HG03280 (cell line): ENCODE measurements around the gene CTBP1.
"Not testable (repeated sequence)": the region's sequence is repeated elsewhere in the genome, so short reads cannot be mapped to it uniquely, and the experiment has no call there.

Experiments
- ATAC-seq: cut with Tn5 transposase; IDR thresholded peaks from one replicate; pipeline ENCODE4 v1.9.1; 2021; ENCODE audit warnings: mild to moderate bottlenecking, moderate library complexity; ENCODE audit not compliant: unreplicated experiment

Gene CTBP1

DNA sequence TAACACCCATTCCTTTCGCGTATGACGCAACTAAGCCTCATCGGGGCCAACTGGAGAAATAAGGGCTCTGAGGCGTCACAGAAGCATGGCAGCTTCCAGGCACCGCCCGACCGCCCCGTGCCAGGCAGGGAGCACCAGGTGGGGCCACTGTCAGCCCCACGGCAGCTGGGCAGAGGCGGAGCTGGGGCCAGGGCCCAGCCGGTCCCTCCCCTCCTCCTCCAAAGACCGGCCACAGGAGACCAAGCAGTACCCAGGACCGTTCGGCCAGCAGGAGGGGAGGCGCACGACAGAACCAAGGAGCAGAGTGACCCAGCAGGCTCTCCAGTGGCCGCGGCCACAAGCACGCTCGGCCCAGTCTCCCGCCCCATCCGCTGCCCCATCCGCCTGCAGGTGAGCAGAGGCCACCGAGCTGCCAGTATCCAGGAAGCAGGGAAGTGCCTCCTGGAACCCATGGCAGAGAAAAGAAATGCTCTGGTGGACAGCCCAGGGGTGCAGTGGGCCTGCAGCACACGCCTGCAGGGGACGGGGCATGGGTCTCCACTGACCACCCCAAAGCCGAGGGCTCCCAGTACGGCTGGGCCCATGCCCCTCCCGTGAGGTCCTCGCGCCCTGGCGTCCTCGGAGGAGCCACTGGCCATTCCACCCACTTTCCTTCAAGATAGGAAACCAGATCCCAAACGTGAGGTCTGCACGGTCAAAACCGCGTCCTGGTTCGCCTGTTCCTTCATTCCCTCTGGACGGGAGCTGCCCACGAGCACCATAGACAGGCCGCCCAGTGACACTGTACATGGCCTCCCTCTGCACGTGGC, 9.6 kb downstream of the CTBP1 start:
- no peak for ATAC-seq

GRCh38 chr4:1238676-1239000, 10.3 kb downstream of the CTBP1 start:
- no peak for ATAC-seq

DNA sequence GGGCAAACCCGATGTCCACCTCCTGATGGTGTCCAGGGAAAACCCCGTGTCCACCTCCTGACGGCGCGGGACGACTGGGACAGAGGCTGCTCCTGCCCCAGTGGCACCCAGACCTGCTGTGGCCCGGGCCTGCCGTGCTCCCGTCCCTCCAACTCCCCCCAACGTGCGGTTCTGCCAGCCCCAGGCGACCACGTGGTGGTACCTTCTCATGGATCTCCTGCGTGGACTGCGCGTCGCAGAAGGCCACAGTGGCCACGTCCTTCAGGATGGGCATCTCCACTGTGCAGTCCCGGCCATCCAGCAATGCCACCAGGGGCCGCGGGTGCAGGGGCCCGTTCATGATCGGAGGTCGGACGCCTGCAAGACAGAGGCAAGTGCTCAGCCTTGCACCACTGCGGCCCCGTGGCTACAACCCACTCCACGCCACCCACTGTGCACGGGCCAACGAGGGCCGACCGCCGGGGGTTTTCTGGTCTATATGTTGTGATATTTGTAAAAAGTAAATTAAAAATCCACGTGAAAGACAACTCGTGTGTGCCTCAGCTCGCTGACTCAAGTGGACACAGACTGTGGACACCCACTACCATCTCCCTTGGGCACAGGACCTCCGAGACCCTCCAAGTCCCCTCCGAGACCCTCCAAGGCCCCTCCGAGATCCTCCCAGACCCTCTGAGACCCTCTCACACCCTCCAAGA, 10.8 kb downstream of the CTBP1 start:
- no peak for ATAC-seq

- not testable (repeated sequence) for ATAC-seq
Observed at GRCh38 chr4:1237261-1237660, 11.7 kb downstream of the CTBP1 start.

- not testable (repeated sequence) for ATAC-seq
Observed at GRCh38 chr4:1236836-1237235, 12.1 kb downstream of the CTBP1 start.

GRCh38 chr4:1236103-1236641, 12.8 kb downstream of the CTBP1 start:
- ATAC-seq = no peak

GRCh38 chr4:1235381-1236102, 13.4 kb downstream of the CTBP1 start:
- ATAC-seq = no peak

DNA sequence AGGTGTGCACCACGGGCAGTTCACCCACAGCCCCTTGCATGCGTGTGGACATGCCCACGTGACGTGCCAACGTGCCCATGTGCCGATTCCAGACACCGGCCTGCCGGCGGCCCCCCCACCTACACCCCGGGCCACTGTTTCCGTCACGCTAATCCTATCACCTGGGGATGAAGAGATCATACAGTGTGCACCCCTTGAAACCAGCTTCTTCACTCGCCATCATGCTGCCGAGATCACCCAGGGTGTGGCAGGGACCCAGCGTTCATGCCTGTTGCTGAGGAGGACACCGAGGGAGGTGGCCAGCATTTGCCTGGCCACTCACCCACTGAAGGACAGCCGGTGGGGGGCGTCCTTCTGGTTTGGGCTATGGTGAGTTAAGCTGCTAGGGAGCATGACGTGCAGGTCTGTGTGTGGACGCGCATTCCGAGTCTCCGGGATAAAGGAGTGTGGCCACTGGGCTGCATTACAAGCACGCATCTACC, 14.1 kb downstream of the CTBP1 start:
- no peak for ATAC-seq

- ATAC-seq = no peak
Observed at GRCh38 chr4:1234309-1234695, 14.6 kb downstream of the CTBP1 start.

DNA sequence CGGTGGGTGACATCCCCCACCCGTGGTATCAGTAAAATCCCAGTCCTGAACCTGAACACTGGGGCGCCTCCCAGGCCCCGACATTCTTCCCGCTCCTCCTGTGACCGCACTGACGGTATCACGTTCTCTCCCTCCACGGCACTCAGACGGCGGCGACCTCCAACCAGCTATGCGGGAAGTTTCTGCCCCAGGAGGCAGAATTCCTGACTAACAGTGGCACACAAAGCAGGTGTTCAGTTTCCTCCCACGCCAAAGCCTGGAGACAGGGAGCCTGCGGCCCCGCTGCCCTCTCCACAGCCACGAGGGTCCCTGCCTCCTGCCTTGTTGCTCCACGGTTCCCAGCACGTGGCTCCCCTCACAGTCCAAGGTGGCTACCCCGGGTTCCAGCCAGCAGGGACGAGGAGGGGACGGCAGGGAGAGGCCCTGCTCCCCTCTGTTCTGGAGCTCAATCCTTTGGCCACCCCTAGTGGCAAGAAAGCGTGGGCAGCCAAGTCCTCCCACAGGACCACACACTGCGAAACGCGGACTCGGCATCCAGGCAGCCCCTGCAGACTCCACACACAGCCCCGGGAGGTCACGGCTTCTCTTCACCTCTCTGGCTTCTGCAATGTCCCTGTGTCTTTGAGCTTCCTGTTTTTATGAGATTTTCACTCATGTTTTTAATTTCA, 15.2 kb downstream of the CTBP1 start:
- no peak for ATAC-seq

DNA sequence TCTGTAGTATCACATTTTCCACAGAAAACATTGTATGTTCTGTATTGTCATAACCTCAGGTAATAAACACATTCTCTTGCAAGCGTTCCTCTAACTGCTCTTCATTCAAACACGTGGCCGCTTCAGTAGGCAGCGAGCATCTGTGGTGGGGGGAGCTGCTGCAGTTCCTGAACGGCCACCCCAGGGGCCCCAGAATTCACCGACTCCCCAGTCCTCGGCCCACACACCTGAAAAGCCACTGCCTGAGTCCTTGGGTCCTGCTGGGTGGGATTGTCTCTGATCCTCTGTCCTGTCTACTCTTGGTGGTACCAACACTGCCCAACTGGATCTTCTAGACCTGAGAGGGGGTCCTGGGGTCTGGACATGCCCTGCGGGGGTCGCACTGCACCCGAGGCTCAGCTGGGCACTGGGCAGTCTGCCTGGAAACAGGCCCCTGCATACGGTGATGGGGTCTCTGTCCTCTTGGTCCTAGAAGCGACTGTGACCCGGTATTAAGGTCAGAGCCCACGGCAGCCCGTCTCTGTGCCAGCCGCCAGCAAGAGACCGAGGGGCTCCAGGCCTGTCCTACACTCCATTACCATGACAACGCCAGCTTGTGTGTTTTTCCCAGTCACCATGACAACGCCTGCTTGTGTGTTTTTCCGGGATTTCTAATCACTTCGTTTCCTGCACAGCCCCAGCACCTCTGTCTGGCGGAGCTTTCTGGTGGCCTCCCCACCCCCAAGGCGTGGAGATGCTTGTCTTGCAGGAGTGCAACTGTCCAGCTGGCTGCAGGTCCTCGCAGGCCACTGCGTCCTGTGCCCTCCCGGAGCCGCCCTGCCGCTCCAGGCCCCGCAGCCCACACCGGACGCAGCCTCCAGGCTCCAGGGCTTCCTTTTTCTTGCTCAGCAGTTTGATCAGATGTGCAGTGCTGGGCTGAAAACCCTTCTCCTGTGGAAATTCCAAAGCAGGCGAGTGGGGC, 16.0 kb downstream of the CTBP1 start:
- ATAC-seq = no peak

GRCh38 chr4:1231637-1232360, 17.1 kb downstream of the CTBP1 start:
- no peak for ATAC-seq

- no peak for ATAC-seq
Observed at GRCh38 chr4:1230971-1231636, 17.8 kb downstream of the CTBP1 start.

GRCh38 chr4:1230316-1230715, 18.6 kb downstream of the CTBP1 start:
- ATAC-seq = no peak

DNA sequence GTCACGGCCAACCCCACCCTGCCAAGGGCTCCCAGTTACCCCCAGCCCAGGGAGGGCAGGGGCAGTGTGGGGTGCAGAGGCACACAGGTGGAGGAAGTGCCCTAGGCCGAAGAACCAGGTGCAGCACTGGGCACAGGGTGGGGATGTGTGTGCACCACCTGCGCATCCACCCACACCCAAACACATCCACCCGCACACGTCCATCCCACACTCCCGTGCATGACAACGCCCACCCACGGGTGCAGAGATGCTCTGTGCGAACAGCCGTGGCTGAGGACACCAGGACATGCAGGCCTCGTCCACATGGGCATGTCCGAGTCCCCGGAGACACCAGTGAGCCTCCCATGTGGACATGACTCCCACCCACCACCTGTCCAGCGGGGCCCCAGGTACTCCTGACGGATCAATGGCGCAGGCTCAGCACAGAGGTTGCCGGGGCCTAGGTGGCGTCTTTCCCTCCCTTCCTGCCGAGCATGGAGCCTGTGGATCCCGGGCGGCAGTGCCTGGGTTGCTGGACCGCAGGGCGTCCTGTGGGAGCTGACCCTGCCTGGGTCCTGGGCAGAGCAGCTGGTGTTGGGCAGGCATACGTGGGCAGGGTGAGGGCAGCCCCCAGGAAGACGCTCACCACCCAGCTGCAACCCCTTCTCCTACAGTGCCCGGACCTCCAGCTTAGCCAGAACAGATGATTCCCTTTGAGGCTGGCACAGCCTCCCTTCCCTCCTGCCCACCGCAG, 19.6 kb downstream of the CTBP1 start:
- no peak for ATAC-seq

DNA sequence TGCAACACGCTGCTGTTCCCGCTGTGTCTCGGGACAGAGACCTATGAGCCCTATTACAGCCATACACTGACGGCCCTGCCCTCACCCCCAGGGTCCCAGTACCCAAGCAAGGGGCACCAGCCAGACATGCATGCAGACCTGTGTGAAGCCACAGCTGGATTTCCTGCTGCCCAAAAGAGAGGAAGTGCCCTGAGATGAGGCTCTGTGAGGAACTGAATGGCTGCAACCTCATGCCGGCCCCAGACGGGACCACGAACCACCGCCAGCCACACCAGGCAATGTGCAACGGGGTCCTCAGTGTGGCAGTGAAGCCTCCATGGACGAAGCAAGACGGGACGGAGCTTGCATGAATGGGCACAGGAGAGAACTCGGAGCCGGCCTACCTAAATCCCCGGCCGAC, 21.1 kb downstream of the CTBP1 start:
- no peak for ATAC-seq

DNA sequence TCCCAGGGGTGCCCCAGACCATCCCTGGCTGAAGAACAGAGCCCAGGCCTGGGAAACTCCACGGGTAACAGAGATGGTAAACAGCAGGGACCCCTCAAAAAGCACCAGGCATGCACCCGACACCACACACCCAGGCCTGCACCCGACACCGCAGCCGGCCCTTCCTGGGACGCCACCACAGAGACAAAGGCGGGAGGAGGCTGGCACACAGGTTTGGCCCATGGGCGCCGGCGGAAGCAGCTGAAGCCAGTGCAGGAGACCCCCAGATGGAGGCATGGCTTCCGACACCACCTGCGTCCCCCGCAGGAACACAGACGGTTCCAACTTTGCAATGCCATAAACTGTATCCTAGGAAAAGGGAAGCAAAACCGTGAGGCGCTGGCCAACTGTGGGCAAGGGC, 22.3 kb downstream of the CTBP1 start:
- no peak for ATAC-seq

GRCh38 chr4:1226144-1226481, 22.8 kb downstream of the CTBP1 start:
- ATAC-seq = no peak
